Middle frontal gyrus (tissue), 1 donor: ENCODE data around the gene CCDC50.

Experiments
- DNase-seq: peaks from one replicate; pipeline ENCODE4 v3.0.0-alpha.2; 2015; ENCODE audit warnings: low spot score; ENCODE audit errors: extremely low spot score

CCDC50 gene

DNA sequence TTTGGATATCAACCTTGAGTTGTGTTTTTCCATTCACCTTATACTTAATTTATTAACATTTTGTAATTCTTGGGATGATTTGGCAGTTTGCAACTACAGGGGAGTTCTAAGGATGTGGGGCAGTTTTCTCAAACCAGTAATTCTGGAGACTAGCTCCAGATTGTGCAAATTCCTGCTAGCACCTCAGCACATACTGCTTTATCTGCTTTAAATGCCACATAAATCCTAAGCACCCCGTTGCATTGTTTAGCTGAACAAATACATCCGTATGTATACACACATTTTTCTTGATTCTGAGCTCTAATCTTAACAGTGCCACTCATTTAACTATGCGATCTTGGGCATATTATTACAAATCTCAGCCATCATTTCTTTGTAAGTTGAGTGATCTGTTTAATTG lies 18.0 kb downstream of the CCDC50 start:
- no peak for DNase-seq

DNA sequence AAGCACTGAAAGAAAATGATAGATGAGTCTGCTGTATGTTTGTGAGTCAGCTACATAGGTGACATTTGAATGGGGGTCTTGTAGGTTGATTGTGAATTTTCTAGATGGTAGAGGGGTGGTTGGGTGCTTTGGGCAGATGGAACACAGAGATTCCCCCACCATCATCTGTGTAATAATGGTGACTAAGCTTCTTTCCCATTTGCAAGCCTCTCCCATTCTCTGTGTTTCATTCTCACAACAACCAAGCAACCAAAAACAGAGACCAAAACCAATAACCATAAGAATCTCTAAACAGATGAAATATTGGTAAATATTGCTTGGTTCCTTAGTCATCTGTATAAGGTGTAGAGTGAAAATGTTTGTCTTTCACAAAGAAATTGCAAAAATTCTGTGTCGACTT lies 18.9 kb downstream of the CCDC50 start:
- no peak for DNase-seq

DNA sequence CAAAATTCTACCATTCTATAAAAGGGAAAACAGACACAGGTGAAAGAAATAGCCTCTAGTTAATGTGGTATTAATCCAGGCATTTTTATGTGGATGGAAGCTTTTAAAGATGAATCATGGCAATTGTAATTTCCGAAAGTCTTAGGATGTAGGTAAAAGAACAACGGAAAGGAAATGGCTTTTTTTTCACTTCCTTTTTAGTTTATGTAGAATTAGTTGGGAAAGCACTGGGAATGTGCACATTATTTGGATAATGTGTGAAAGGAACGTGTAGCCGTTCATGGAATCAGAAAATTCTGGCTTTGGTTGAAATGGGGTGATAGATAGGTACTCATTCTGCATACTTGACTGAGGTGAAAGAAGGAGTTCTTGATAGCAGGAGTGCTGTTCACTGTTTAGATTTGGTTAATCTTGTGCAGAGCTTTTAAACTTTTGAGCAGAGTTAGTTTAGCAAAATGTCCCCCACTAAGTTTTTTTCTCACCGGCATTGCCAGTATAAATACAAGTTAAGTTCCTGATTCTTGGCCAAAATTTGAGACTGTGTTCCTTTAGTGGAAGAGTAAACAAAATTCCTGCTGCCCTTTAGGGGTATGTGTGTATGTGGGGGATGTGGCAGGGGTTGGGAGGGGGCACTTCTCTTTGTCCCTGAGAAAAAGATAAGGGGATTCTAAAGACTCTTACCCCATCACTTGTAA lies 21.3 kb downstream of the CCDC50 start:
- no peak for DNase-seq

DNA sequence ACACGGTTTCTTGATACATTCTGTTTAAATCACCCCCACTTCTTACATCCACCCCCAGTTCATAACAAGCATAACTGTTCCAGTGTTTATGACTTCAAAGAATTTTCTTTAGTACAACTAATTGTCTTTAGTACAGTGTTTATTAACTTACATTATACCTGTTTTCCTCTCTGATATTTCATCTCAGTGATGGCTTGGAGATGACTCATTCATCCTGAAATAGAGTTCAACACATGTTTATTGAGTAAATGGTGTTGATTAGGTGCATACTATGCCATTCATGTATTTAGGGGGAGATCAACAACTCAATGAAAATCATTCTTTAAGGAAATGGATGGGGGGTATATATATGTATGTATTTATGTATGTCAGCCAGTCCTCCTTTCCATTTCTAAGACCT lies 22.8 kb downstream of the CCDC50 start:
- no peak for DNase-seq

DNA sequence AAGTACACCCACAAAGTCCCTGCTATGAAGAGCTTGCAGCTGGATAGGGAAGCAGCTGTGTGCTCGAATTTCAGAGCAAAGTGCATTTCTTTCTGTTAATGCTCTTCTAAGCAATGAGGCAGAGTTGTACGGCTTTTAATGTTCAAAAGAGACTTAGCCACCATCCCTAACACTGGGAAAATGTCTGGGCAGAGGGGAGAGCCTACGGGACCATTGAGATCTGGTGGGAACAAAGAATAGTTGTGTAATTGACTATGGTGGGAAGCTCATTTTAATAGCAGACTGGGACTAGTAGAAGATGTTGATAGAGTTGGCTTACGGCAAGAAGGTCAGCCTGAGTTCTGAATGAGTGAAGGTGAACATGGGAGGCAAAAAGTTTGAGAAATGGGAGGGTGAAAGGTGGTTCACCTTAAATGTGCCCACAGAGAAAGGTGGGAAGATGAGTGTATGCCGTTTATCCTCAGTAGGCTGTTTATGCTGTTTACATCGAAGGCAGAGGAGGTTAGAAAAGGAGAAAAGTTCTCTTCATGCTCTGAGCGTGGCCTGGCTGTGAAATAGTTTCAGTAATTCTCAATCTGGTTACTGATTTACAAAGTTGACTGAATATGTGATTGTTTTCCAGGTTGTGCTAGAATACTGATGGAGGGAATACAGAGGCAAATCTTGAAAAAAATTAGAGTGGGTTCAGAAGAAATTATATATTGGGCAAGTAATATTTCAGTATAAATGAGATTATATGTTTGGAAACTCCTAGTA lies 24.0 kb downstream of the CCDC50 start:
- DNase-seq, result no peak

DNA sequence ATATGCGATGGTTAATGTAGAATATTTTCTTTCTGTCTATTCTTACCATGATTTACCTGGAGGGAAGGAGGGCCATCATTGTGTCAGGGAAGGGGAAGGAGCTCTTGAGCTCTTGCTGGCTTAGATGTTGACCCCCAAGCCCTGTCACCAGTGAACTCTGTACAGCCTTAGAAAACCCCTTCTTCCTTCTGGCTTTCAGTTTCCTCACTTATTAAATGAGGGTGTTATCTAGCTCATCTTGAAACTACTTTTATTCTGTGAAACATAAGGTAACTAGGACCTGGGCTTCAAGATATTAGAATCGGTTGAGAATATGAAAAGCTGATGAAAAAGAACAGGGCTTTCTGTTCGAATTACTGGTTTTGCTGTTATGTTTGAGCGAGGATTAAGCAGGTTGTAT lies 26.2 kb downstream of the CCDC50 start:
- no peak for DNase-seq

DNA sequence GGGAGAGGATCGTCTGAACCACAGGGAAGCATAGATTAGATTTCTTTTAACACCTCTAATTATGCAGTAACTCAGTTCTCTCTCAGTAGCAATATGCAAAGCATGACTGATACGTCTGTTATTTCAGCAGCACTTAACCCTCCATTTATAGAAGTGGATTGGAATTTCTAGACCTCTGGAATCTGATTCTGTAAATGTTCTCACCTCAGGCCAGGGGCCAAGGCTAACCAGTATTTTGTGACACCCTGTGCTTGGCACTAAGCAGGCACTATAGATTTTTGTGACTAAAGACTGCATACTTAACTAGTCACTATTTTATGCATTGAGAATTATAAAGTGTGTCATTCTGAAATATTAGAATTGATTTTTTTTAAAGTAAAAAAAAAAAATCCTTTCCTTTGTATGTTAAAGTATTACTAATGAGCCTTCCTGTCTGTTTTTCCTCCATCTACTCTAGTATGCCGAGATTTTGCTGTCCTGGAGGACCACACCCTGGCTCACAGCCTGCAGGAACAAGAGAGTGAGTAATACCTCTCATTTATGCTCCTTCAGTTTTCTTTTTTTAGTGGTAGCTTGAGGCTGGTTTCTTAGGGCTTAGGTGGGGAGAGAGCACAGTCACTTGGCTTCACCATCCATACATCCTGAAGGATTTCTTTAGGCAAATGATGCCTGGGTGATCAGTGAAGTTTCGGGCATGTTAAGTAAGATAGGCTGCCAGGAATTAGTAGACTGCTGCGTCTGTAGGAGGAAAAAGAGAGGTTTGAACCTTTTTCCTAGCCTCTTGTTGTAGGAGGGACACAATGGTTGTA lies 27.6 kb downstream of the CCDC50 start:
- DNase-seq, result no peak

DNA sequence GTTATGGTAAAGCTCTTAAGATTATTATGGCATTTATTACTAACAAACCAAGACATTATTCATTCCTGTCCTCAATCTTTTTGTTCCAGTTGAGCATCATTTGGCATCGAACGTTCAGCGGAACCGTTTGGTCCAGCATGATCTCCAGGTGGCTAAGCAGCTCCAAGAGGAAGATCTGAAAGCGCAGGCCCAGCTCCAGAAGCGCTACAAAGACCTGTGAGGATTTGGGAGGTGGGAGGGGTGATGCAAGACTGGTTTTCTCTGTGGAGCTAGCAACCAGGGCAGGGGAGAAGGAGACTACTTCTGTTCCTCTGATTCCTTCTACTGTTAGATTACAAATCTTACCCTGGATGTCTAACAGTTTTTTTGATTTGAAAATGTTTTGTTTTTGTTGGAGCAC lies 28.7 kb downstream of the CCDC50 start:
- no peak for DNase-seq

DNA sequence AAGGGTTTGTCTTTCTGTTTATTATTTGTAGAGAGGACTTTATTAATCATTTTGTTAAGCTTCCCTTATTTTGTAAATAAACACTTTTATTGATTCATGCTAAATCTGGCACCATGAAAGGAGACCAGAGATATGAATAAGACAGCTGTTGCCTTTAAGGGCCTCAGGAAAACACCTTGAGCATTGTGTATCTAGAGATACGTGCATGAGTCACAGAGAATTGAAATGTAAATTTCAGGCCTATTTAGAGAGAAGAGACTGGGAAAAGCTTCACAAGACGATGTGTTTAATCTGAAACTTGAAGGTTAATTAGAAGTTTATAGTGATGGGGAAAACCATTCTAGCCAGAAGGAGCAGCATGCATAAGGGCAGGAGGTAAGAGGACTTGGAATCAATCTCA lies 29.7 kb downstream of the CCDC50 start:
- no peak for DNase-seq

DNA sequence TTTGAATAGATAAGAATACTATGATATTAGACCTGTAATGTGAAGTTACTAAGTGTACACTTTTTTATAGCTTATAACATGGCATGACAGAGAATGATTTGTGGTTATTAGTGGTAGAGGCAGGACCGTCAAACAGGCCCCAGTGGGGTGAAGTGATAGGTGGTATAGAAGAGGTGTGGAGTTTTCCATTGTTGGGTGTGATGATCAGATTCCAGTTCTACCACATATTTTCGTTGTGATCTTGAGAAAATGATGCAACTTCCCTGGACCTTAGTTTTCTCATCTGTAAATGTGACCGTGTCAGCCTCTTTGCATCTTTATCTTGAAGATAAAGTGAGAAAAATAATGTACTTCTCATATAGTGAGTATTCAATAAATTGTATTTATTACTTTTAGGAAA lies 31.4 kb downstream of the CCDC50 start:
- DNase-seq, result no peak

DNA sequence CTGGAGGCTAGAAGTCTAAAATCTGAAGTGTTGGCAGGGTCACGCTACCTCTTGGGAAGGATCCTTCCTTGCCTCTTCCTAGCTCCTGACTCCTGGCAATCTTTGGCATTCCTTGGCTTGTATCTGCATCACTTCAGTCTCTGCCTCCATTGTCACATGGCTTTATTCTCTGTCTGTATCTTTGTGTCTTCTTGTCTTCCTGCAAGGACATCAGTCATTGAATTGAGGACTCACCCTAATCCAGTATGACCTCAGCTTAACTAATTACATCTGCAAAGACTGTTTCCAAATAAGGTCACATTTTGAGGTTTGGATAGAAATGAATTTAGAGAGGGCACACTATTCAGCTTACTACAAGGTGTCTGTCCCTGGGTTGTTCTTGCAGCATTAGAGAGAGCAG lies 32.3 kb downstream of the CCDC50 start:
- no peak for DNase-seq

DNA sequence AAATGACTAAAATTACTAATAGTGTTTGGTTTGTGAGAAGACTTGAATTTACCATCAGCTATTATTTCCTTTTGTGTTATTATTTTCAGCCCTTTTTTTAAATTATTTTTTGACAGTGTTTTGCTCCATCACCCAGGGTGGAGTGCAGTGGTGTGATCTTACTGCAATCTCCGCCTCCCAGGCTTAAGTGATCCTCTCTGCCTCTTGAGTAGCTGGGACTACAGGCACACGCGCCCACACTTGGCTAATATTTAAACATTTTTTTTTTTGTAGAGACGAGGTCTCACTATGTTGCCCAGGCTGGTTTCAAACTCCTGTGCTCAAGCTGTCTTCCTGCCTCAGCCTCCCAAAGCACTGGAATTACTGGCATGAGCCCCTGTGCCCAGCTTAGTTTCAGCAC lies 32.8 kb downstream of the CCDC50 start:
- no peak for DNase-seq

DNA sequence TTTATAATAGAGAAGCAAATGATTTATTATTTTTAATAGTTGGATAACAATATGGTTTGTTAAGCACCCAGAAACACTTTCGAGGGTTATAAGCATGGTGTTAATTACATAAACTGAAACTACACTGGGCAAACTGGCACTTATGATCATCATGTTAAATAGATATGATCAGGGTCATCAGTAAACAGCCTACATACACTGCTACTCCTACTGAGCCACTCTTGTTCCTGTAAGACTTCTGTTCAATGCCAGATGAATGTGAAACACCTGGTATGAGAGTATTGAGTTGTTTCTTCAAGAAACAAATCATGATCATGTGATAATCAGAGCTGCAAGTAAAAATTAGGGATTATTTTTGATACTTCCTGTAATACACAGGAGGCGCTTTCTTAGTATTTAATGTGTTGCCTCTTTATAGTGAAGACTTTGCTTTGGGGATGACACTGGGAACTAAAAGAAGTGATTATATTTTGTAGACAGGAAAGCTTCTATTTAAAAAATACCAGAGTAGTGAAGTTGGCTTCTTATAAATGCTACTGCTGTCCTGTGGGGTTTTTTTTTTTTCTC lies 33.4 kb downstream of the CCDC50 start:
- no peak for DNase-seq

DNA sequence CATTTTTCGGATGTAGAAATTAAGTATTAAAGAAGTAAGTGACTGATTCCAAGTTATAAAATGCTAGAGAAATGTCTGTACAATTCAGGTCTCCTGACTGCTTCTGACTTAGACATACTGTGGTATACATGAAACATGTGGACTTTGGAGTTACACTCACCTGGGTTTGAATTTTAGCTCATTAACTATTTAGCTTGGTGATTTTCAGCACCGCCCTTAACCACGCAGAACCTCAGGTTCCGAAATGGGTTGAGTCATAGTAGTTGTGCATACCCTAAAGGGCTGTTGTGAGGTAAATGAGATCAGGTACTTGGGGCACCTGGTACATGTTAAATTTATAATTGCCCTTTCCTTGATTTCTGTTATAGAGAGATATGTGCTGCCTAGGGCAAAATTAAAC lies 34.0 kb downstream of the CCDC50 start:
- DNase-seq, result no peak

DNA sequence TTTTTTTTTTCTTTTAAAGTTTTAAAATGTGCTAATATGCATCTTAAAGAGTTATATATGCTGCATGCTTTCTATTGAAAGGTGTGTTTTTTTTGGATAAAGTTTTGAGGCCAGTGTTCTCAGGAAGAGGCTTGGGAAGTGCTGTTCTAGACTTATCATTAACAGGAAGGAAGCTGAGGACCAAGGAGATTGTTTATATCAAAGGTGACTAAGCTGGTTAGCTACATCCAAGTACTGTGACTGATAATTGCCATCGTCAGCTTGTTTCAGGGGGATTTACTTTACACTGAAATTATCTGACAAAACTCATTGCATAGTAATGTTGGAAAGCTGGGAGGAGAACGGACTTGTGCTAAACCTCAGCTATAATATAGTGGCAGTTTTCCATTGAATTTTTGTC lies 37.5 kb downstream of the CCDC50 start:
- no peak for DNase-seq

DNA sequence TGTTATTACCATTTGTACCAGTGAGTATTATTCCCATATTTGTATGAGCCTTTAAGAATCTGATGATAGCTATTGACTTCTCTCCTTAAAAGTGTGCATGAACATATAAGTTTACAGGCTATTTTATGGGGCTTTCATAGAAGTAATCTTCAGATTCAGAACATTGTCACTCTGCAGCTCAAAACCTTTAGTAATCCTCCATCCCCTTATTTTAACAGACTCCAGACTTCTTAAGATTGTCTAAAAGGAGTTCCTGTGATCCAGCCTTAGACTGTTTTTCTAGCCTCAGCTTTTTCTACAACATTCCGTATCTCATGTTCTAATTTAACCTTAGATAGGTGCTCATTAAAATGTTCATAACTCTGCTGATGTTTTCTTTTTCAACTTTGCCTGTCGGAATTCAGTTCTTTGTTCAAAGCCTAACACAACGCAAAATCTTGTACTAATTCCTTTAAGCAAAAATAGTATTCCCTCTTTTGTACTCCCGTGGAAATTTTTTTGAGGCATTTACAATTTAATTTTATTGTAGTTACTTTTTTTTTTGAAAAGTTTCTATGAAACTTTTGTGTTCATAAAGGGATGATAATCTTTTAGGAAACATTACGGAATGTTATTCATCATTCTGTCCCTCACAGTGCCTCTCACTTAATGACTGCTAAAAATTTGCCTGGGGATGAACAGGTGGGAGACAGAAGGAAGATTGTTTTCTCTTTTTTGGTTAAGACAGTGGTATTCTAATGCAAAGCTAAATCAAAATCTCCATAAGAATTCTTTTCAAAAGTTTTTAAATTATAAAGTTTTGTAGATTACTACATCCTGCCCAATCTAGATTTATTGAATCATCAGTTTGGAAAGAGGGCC lies 39.8 kb downstream of the CCDC50 start:
- no peak for DNase-seq

DNA sequence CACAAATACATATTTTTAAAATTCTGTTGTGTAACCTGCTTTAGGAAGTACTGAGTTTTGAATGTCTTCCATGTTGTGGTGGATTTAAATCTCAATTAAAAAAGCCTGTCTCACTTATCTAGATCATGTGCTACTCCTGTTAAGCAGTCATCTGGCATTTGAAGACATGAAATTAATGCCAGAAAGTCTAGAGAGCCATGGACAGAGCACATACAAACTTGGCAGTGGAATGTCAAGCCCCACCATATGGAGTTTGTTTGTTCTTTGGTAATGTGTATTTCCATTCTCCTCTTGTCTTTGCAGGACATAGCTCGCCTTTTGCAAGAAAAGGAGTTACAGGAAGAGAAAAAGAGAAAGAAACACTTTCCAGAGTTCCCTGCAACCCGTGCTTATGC lies 40.4 kb downstream of the CCDC50 start:
- no peak for DNase-seq

DNA sequence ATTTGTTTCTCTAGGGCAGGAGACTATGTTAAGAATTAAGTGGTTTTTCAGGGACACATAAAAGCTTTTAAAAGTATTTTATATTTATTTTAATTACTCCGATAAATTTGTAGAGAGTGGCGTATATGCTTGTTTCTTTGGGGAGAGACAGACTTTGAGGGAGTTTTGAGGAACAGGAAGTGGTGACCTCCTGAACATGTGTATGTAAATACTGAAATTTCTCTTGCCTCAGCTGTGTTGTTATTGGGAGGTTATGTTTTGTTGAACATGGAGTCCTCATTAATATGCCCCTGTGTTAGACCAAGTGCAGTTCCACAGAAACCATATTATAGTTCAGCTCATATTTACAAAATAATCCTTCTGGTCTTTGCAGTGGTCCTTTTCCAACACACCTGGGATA lies 42.9 kb downstream of the CCDC50 start:
- DNase-seq, result no peak

DNA sequence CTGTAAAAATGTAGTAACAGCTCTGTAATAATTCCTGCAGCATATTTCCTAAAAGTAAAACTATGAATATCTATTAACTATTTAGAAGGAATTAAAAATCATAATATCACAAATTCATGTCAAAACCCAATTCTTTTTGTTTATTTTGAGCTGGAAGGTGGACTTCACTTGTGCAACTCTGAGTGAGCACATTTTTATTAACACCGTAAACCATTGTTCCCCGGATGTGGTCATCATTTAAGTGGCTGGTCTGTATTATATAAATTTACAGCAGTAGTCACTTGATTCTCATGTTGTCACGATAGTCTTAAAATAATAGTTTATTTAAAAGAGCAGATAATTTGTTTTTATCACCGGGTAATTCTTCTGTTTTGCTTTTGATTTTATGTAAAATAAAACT lies 44.1 kb downstream of the CCDC50 start:
- DNase-seq, result no peak

DNA sequence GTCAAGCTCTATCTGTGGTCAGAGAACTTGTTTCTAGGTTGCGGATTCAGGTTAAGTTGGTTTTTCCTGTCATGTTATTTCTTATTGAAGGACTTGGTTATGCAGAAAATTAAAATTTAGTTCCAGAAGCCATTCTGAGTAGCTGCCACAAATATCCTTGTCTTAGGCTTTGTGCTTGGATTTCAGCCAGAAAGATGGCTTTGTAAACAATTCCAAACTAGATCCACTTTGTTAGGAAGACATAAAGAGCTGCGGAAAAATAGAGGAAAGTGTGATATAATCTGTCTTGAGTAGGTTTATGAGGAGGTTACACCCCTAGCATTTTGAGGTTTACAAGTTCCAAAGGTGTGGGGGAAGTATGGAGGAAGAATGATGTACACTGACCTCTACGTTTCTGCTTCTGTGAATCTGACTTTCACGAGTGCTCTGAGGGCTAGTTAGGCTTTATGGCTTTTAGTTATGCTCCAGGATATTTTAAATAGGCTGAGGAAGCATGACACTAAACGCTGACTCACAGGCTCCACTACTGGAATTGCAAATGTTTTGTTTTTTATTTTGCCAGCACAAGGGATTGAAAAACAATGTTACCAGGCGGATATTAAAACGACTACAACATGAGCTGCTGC lies 47.4 kb downstream of the CCDC50 start:
- DNase-seq, result no peak
